ENCODE measurements around the gene KLRD1.
"Not testable (repeated sequence)": the region's sequence is repeated elsewhere in the genome, so short reads cannot be mapped to it uniquely, and the experiment has no call there.

Gene KLRD1

GRCh38 chr12:10369557-10370415 is 62.1 kb downstream of the KLRD1 start:
- DNase-seq (ENCODE audit: low spot score) = no peak

GRCh38 chr12:10371893-10372535 is 64.3 kb downstream of the KLRD1 start:
- DNase-seq (ENCODE audit: low spot score) = not testable (repeated sequence)

GRCh38 chr12:10372559-10372958 is 64.9 kb downstream of the KLRD1 start:
- no peak for DNase-seq (ENCODE audit: low spot score)

GRCh38 chr12:10374624-10375018 is 67.0 kb downstream of the KLRD1 start:
- no peak for DNase-seq (ENCODE audit: low spot score)

GRCh38 chr12:10378737-10379136 is 71.1 kb downstream of the KLRD1 start:
- DNase-seq (ENCODE audit: low spot score) = not testable (repeated sequence)
